Thoracic aorta (tissue), 2 donors: ENCODE measurements around the gene CCR9. TPM values are rescaled to one million over a fixed set of nuclear protein-coding genes. Genes with fewer than 3 reads are reported as not detected.

ENCODE experiments used
- ATAC-seq: fragments of 150-250 bp; one replicate; pipeline ENCODE4 v1.8.0; 2017; ENCODE audit warnings: low read depth; ENCODE audit not compliant: insufficient number of reproducible peaks, low FRiP score
- DNase-seq: peaks from one replicate; pipeline ENCODE4 v3.0.0-alpha.2; 2020; ENCODE audit warnings: low spot score
- H3K27ac ChIP-seq, 2 donors: fragments of 200-600 bp; sonication (generic); 1 replicate in 1 of 2; 2 replicates in 1 of 2; pipeline ENCODE4 v1.5.1; 2016; ENCODE audit warnings: mild to moderate bottlenecking in 2 of 2, moderate library complexity in 2 of 2
- H3K27me3 ChIP-seq: fragments of 200-600 bp; sonication (generic); replicated peaks from 2 replicates; pipeline ENCODE4 v1.6.0; 2016; ENCODE audit warnings: mild to moderate bottlenecking; ENCODE audit not compliant: insufficient read depth
- H3K36me3 ChIP-seq: fragments of 200-600 bp; sonication (generic); one replicate; pipeline ENCODE4 v1.5.1; 2016
- H3K4me1 ChIP-seq, 2 donors: fragments of 200-600 bp; sonication (generic); 1 replicate in 1 of 2; 2 replicates in 1 of 2; pipeline versions ENCODE4 v1.5.1 to v1.6.0; 2016; ENCODE audit warnings: low read depth in 2 of 2, mild to moderate bottlenecking in 1 of 2; ENCODE audit not compliant: control insufficient read depth in 1 of 2
- H3K4me3 ChIP-seq: fragments of 200-600 bp; sonication (generic); 2 replicates; pipeline ENCODE4 v1.5.1; 2016; ENCODE audit warnings: mild to moderate bottlenecking
- H3K9me3 ChIP-seq: fragments of 200-600 bp; sonication (generic); 2 replicates; pipeline ENCODE4 v1.5.1; 2016
- total RNA-seq, 2 donors: library from RNA; depleted of rRNA; stranded (reverse); fragments of >200 nt; gene quantifications; one replicate each; pipeline versions ENCODE4 v1.1.0 to v1.2.3, GENCODE V29; 2016
- TF ChIP-seq, protein P1 (sequence below): fragments of 200-600 bp; sonication (generic); IDR thresholded peaks from one replicate; pipeline ENCODE4 v1.5.1; 2019; ENCODE audit warnings: antibody characterized with exemption

The CCR9 gene
- total RNA-seq, 2 donors from 2014 or later: not detected

DNA sequence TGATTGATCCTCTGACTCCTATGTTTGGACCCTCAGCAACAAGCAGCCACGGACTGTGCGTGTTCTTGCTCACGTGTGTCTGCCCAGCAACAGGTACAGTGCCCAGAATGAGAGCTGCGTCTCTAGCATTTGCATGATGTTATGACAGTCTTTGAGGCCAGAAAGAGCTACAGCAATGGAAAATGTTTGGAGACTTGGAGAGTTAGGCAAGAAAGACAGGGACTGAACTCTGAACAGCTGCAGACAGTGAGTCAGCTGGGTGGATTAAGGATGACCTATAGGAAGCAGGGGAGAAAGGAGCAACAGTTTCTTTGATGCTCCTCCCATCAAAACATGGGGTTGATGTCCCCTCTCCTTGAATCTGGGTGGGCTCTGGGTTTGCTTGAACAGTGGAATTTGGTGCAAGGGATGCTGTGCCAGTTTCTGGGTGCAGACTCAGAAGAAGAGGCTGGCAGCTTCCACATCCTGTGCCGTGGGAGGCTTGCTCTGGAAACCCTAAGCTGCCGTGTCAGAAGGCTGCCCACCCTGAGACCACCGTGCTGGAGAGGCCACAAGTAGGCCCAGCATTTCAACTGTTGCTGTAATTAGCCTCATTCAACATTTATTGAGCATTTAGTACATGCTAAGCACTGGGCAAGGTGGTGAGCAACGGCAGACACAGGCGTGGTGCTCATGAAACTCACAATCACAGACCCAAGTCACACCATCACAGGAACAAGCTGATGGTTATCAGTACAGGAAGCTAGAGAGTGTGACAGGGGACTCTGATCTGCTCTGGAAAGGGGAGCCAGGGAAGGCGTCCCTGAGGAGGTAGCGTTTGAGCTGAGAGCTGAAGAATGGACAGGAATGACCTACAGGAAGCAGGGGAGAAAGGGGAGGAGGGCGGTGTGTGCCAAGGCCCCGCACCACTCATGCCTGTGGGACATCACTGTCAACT is 21.7 kb downstream of the CCR9 start:
- TF ChIP-seq, protein P1, sequence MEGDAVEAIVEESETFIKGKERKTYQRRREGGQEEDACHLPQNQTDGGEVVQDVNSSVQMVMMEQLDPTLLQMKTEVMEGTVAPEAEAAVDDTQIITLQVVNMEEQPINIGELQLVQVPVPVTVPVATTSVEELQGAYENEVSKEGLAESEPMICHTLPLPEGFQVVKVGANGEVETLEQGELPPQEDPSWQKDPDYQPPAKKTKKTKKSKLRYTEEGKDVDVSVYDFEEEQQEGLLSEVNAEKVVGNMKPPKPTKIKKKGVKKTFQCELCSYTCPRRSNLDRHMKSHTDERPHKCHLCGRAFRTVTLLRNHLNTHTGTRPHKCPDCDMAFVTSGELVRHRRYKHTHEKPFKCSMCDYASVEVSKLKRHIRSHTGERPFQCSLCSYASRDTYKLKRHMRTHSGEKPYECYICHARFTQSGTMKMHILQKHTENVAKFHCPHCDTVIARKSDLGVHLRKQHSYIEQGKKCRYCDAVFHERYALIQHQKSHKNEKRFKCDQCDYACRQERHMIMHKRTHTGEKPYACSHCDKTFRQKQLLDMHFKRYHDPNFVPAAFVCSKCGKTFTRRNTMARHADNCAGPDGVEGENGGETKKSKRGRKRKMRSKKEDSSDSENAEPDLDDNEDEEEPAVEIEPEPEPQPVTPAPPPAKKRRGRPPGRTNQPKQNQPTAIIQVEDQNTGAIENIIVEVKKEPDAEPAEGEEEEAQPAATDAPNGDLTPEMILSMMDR: no peak
- Histone ChIP-seq H3K27ac (no peak overlapping the region), H3K36me3 (no peaks in the 10 kb centered on the region), H3K4me3 (no peak overlapping the region), H3K9me3 (no peaks in the 10 kb centered on the region), H3K27me3 (no peaks in the 10 kb centered on the region), H3K4me1 (no peaks in the 10 kb centered on the region)
- ATAC-seq (no peak), DNase-seq (no peak)

GRCh38 chr3:45908761-45909160 is 22.4 kb downstream of the CCR9 start:
- Histone ChIP-seq H3K36me3 (no peaks in the 10 kb centered on the region), H3K4me3 (no peak overlapping the region), H3K4me1 (no peaks in the 10 kb centered on the region), H3K27ac (no peak overlapping the region), H3K27me3 (no peaks in the 10 kb centered on the region), H3K9me3 (no peaks in the 10 kb centered on the region)
- TF ChIP-seq, protein P1: no peak
- ATAC-seq: no peak
- DNase-seq: no peak

DNA sequence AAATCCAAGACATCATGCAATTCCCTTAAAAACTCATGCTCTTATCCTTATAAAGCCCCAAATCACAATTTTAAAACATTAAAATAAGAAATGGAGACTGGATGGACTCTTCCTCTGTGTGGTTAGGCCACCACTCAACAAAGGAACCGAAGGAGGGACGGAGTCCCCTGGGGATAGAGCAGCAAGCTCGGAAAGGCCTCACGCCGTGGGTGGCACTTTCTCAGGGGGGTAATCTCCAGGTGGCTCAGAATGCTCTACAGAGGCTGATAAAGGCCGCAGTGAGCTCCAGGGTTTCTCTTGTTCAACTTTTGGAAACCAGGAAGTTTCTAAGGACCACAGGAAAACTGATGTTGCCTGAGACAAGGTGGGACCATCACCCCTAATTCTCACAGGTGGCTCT is 23.2 kb downstream of the CCR9 start:
- H3K9me3 ChIP-seq: no peaks in the 10 kb centered on the region
- no peak overlapping the region for H3K27ac ChIP-seq
- H3K36me3 ChIP-seq: no peaks in the 10 kb centered on the region
- H3K4me3 ChIP-seq: no peak overlapping the region
- ATAC-seq (no peak), DNase-seq (no peak)
- H3K4me1 ChIP-seq: no peaks in the 10 kb centered on the region
- TF ChIP-seq, protein P1: no peak
- H3K27me3 ChIP-seq: no peaks in the 10 kb centered on the region

DNA sequence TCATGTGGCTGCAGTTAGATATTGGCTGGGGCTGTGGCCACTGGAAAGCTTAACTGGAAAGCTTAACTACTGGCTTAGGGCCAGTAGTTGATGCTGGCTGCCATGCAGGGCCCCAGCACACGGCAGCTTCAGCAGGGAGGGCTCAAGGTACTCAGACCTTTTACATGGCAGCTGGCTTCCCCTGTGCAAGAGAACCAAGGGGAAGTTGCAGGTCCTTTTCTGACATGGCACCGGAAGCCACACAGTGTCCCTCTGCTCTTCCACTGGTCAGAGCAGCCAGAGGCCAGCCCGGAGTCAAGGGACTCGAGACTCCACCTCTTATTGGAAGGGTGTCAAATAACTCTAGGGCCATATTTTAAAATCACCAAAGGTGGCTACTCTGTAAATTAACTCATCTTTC is 24.5 kb downstream of the CCR9 start:
- Histone ChIP-seq H3K4me1 (no peaks in the 10 kb centered on the region), H3K27ac (no peak overlapping the region), H3K27me3 (no peaks in the 10 kb centered on the region), H3K4me3 (no peak overlapping the region), H3K36me3 (no peaks in the 10 kb centered on the region), H3K9me3 (no peaks in the 10 kb centered on the region)
- TF ChIP-seq, protein P1: no peak
- ATAC-seq (no peak), DNase-seq (no peak)

GRCh38 chr3:45911511-45912226 is 25.3 kb downstream of the CCR9 start:
- DNase-seq (no peak), ATAC-seq (no peak)
- H3K4me1 ChIP-seq: no peaks in the 10 kb centered on the region
- no peaks in the 10 kb centered on the region for H3K9me3 ChIP-seq
- H3K36me3 ChIP-seq: no peaks in the 10 kb centered on the region
- no peak overlapping the region for H3K27ac ChIP-seq
- TF ChIP-seq, protein P1: no peak
- H3K27me3 ChIP-seq: no peaks in the 10 kb centered on the region
- no peak overlapping the region for H3K4me3 ChIP-seq
